CD8-positive, alpha-beta memory T cell (primary cell): ENCODE measurements around the gene STK31. TPM values are rescaled to one million over a fixed set of nuclear protein-coding genes. Genes with fewer than 3 reads are reported as not detected.
A peak's percentile ranks its signal among the peaks of the same experiment; 100 is the strongest.

ENCODE experiments used
- CTCF ChIA-PET: fragments of 350-600 bp; sonication (Branson Sonifier 250); formaldehyde crosslinking; loops from one replicate; lab custom pipeline; 2021; ENCODE audit warnings: antibody characterized with exemption; lab: Charles Lee
- POLR2A ChIA-PET: fragments of 350-600 bp; sonication (Branson Sonifier 250); formaldehyde crosslinking; loops from one replicate; lab custom pipeline; 2021; ENCODE audit warnings: antibody characterized with exemption; lab: Charles Lee
- DNase-seq, 5 donors: peaks; one replicate each; pipeline versions ENCODE4 v3.0.0 to v3.0.0-alpha.2; 2020 to 2022; ENCODE audit warnings: mixed read lengths in 1 of 5
- H3K27ac ChIP-seq: one replicate; pipeline ENCODE4 v1.7.0; 2013; ENCODE audit warnings: low read depth, mild to moderate bottlenecking, low read length, moderate library complexity
- H3K27me3 ChIP-seq: 2 replicates; pipeline ENCODE4 v1.7.0; 2013; ENCODE audit warnings: low read length, mild to moderate bottlenecking; ENCODE audit not compliant: insufficient read depth, poor library complexity, severe bottlenecking
- H3K36me3 ChIP-seq: 2 replicates; pipeline ENCODE4 v1.7.0; 2013; ENCODE audit warnings: mild to moderate bottlenecking, low read length, moderate library complexity; ENCODE audit not compliant: insufficient read depth
- H3K4me1 ChIP-seq: 2 replicates; pipeline ENCODE4 v1.7.0; 2013; ENCODE audit warnings: mild to moderate bottlenecking, low read length, moderate library complexity; ENCODE audit not compliant: insufficient read depth
- H3K4me3 ChIP-seq: 2 replicates; pipeline ENCODE4 v1.7.0; 2013; ENCODE audit warnings: mild to moderate bottlenecking, low read length
- H3K9me3 ChIP-seq: 2 replicates; pipeline ENCODE4 v1.7.0; 2013; ENCODE audit warnings: mild to moderate bottlenecking, low read length
- H3K27ac Mint-ChIP-seq, 8 donors: one replicate each; pipeline ENCODE4 v1.8.0; 2020 to 2021; ENCODE audit warnings: mixed read lengths in 8 of 8, mild to moderate bottlenecking in 6 of 8, inconsistent platforms in 3 of 8, moderate library complexity in 3 of 8
- H3K27me3 Mint-ChIP-seq, 2 donors: one replicate each; pipeline ENCODE4 v1.8.0; 2020 to 2021; ENCODE audit warnings: mixed read lengths in 2 of 2, mild to moderate bottlenecking in 1 of 2, moderate library complexity in 1 of 2
- H3K36me3 Mint-ChIP-seq, 3 donors: one replicate each; pipeline ENCODE4 v1.8.0; 2020 to 2021; ENCODE audit warnings: mixed read lengths in 3 of 3, inconsistent platforms in 1 of 3, mild to moderate bottlenecking in 1 of 3
- H3K4me1 Mint-ChIP-seq, 3 donors: one replicate each; pipeline ENCODE4 v1.8.0; 2020 to 2021; ENCODE audit warnings: mixed read lengths in 3 of 3, inconsistent platforms in 1 of 3, mild to moderate bottlenecking in 1 of 3
- H3K4me3 Mint-ChIP-seq, 7 donors: one replicate each; pipeline ENCODE4 v1.8.0; 2020 to 2021; ENCODE audit warnings: mixed read lengths in 7 of 7, mild to moderate bottlenecking in 6 of 7, moderate library complexity in 4 of 7, inconsistent platforms in 2 of 7
- H3K9me3 Mint-ChIP-seq, 5 donors: one replicate each; pipeline ENCODE4 v1.8.0; 2020 to 2022; ENCODE audit warnings: mixed read lengths in 5 of 5, mild to moderate bottlenecking in 3 of 5, moderate library complexity in 2 of 5, inconsistent platforms in 1 of 5
- polyA plus RNA-seq: library from polyadenylated mRNA; unstranded; fragments of 300-500 nt; fragmentation: Illumina TruSeq; gene quantifications from one replicate; pipeline ENCODE4 v1.2.3, GENCODE V29; 2021
- total RNA-seq, 2 experiments: library from RNA; stranded (reverse); gene quantifications; one replicate each; pipeline ENCODE4 v1.2.3, GENCODE V29; 2021

Gene STK31, protein sequence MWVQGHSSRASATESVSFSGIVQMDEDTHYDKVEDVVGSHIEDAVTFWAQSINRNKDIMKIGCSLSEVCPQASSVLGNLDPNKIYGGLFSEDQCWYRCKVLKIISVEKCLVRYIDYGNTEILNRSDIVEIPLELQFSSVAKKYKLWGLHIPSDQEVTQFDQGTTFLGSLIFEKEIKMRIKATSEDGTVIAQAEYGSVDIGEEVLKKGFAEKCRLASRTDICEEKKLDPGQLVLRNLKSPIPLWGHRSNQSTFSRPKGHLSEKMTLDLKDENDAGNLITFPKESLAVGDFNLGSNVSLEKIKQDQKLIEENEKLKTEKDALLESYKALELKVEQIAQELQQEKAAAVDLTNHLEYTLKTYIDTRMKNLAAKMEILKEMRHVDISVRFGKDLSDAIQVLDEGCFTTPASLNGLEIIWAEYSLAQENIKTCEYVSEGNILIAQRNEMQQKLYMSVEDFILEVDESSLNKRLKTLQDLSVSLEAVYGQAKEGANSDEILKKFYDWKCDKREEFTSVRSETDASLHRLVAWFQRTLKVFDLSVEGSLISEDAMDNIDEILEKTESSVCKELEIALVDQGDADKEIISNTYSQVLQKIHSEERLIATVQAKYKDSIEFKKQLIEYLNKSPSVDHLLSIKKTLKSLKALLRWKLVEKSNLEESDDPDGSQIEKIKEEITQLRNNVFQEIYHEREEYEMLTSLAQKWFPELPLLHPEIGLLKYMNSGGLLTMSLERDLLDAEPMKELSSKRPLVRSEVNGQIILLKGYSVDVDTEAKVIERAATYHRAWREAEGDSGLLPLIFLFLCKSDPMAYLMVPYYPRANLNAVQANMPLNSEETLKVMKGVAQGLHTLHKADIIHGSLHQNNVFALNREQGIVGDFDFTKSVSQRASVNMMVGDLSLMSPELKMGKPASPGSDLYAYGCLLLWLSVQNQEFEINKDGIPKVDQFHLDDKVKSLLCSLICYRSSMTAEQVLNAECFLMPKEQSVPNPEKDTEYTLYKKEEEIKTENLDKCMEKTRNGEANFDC
- total RNA-seq (under 1 TPM; 0.07 to 0.11 TPM), polyA plus RNA-seq (0.15 TPM)

GRCh38 chr7:23710000-23710399 lies at the start of gene STK31:
Gene STK31, plus strand, starts transcription at chr7:23710219. Its CDS starts 67 bp downstream, at chr7:23710286.
- Mint-ChIP-seq H3K27me3 (peaks cover 0 to 6% of the 10 kb centered on the region in 2 donors), H3K9me3 (peaks cover 8 to 13% (median 10%) of the 10 kb centered on the region in 5 donors), H3K4me1 (no peaks in the 10 kb centered on the region), H3K36me3 (peaks cover 11 to 17% (median 12%) of the 10 kb centered on the region in 3 donors), H3K27ac (no peak within 1 kb of the TSS), H3K4me3 (no peak within 1 kb of the TSS)
- no peaks in the 10 kb centered on the region for H3K4me1 ChIP-seq
- no peak within 1 kb of the TSS for H3K27ac ChIP-seq
- ChIA-PET CTCF (interaction anchor here (1.4 to 5.3 kb wide), 6 partner anchors 8 to 437 kb away, joined by 3 to 31 read pairs (median 9); no protein-coding TSS in a partner anchor), POLR2A (no interaction called here)
- H3K4me3 ChIP-seq = no peak within 1 kb of the TSS
- H3K36me3 ChIP-seq = no peaks in the 10 kb centered on the region
- no peak for DNase-seq
- no peaks in the 10 kb centered on the region for H3K27me3 ChIP-seq
- H3K9me3 ChIP-seq = peaks cover 9% of the 10 kb centered on the region

DNA sequence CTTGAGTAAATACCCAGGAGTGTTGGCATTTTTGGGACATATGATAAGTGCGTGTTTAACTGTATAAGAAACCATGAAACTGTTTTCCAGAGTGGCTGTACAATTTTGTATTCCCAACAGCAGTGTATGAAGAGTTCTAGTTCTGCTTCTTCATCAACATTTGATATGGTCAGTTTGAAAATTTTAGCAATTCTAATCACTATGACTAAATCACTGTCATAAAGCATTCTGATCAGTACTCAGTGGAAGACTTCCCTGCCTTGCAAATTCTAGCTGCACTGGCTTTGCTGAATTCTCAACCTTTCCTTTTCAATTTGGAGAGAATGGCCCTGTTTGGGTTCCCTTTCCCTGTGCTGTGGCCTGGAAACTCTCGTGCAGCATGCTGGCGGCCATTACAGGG lies 48.6 kb upstream of the STK31 start:
- Mint-ChIP-seq H3K36me3 (peaks cover 0 to 27% (median 3%) of the 10 kb centered on the region in 3 donors), H3K27ac (no peak overlapping the region), H3K4me3 (no peak overlapping the region), H3K9me3 (peaks cover 0 to 22% (median 9%) of the 10 kb centered on the region in 5 donors), H3K27me3 (peaks cover 2 to 10% of the 10 kb centered on the region in 2 donors), H3K4me1 (no peaks in the 10 kb centered on the region)
- Histone ChIP-seq H3K36me3 (no peaks in the 10 kb centered on the region), H3K4me1 (no peaks in the 10 kb centered on the region), H3K4me3 (no peak overlapping the region), H3K27me3 (no peaks in the 10 kb centered on the region), H3K9me3 (no peaks in the 10 kb centered on the region), H3K27ac (no peak overlapping the region)
- no peak for DNase-seq
- CTCF ChIA-PET = no interaction called here
- POLR2A ChIA-PET = no interaction called here

- H3K27ac Mint-ChIP-seq = no peak overlapping the region
- ChIA-PET CTCF (no interaction called here), POLR2A (no interaction called here)
- no peaks in the 10 kb centered on the region for H3K4me1 Mint-ChIP-seq
- no peak for DNase-seq
- peaks cover under 1 to 3% of the 10 kb centered on the region in 2 donors for H3K27me3 Mint-ChIP-seq
- H3K4me3 Mint-ChIP-seq = no peak overlapping the region
- no peaks in the 10 kb centered on the region for H3K9me3 ChIP-seq
- H3K27ac ChIP-seq = no peak overlapping the region
- no peaks in the 10 kb centered on the region for H3K27me3 ChIP-seq
- peaks cover 0 to 22% (median 3%) of the 10 kb centered on the region in 3 donors for H3K36me3 Mint-ChIP-seq
- no peaks in the 10 kb centered on the region for H3K36me3 ChIP-seq
- no peak overlapping the region for H3K4me3 ChIP-seq
- H3K9me3 Mint-ChIP-seq = peaks cover 0 to 13% (median 7%) of the 10 kb centered on the region in 5 donors
- H3K4me1 ChIP-seq = no peaks in the 10 kb centered on the region
Observed at GRCh38 chr7:23662124-23662983, 47.7 kb upstream of the STK31 start.

DNA sequence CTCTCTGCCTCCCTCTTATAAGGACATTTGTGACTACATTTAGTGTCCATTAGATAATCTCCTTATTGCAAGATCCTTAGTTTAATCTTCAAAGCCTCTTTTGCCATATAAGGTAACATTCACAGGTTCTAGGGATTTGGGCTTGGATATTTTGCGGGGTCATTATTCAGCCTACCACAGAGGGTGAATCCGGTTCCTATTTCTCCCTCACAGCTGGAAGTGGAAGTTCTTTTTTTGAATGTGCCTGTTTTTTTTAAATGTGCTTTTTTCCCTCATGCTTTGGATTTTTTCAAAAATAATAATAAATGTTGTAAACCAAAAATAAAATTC lies 47.1 kb upstream of the STK31 start:
- POLR2A ChIA-PET = no interaction called here
- no peaks in the 10 kb centered on the region for H3K36me3 ChIP-seq
- no peaks in the 10 kb centered on the region for H3K27me3 ChIP-seq
- H3K36me3 Mint-ChIP-seq = peaks cover 0 to 17% (median 3%) of the 10 kb centered on the region in 3 donors
- H3K27me3 Mint-ChIP-seq = peaks cover 0 to 3% of the 10 kb centered on the region in 2 donors
- no peak for DNase-seq
- no peak overlapping the region for H3K4me3 Mint-ChIP-seq
- no peak overlapping the region for H3K27ac Mint-ChIP-seq
- CTCF ChIA-PET = no interaction called here
- no peak overlapping the region for H3K27ac ChIP-seq
- no peaks in the 10 kb centered on the region for H3K9me3 ChIP-seq
- no peaks in the 10 kb centered on the region for H3K4me1 Mint-ChIP-seq
- no peaks in the 10 kb centered on the region for H3K4me1 ChIP-seq
- H3K4me3 ChIP-seq = no peak overlapping the region
- H3K9me3 Mint-ChIP-seq = peaks cover 0 to 12% (median 7%) of the 10 kb centered on the region in 5 donors

DNA sequence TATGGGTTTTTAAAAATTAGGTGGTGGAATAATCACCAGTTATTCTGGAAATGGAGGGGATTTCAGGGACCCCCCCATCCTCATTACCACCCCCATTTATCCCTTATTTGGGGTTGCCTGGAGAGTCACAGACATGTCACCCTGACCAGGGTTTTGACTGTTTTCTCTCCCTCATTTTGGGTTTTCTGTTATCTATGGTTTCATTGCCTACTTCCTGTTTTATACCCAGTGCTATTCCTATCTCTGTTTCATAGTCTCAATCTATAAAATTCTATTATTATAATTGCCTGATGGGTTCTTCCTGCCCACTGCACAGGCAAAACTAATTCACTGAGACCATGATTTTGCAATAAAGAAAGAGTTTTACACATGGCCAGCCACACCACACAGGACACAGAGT lies 45.9 kb upstream of the STK31 start:
- Mint-ChIP-seq H3K4me3 (no peak overlapping the region), H3K4me1 (no peaks in the 10 kb centered on the region), H3K27ac (no peak overlapping the region), H3K9me3 (peaks cover 0 to 4% (median 0%) of the 10 kb centered on the region in 5 donors), H3K27me3 (peaks cover 0 to 1% of the 10 kb centered on the region in 2 donors), H3K36me3 (peaks cover 0 to 9% (median 3%) of the 10 kb centered on the region in 3 donors)
- no peaks in the 10 kb centered on the region for H3K36me3 ChIP-seq
- H3K4me3 ChIP-seq = no peak overlapping the region
- no peaks in the 10 kb centered on the region for H3K9me3 ChIP-seq
- ChIA-PET POLR2A (no interaction called here), CTCF (no interaction called here)
- no peaks in the 10 kb centered on the region for H3K4me1 ChIP-seq
- no peak for DNase-seq
- no peak overlapping the region for H3K27ac ChIP-seq
- no peaks in the 10 kb centered on the region for H3K27me3 ChIP-seq

DNA sequence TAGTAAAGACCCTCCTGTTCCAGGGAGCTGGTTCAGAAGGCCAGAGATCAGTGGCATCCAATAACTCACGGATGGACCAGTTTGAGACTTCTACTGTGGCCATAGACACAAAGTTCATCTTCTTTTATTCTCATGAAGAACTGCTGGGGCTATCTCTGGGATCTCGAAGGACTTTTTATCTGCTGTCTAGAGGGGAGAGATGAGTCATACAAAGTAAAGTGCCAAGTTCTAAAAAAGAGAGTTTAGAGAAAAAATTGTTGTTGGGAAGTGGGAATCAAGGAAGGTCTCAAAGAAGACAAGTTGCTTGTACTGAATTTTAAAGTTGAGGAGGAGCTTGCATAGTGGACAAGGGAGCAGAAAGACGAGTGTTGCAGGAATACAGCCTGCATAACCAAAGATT lies 38.0 kb upstream of the STK31 start:
- Mint-ChIP-seq H3K27ac (no peak overlapping the region), H3K4me3 (no peak overlapping the region), H3K4me1 (no peaks in the 10 kb centered on the region), H3K36me3 (peaks cover 0 to 3% (median 0%) of the 10 kb centered on the region in 3 donors), H3K27me3 (peaks cover 11 to 20% of the 10 kb centered on the region in 2 donors), H3K9me3 (no peaks in the 10 kb centered on the region)
- DNase-seq = no peak
- no peak overlapping the region for H3K4me3 ChIP-seq
- no peaks in the 10 kb centered on the region for H3K4me1 ChIP-seq
- CTCF ChIA-PET = no interaction called here
- POLR2A ChIA-PET = no interaction called here
- no peaks in the 10 kb centered on the region for H3K9me3 ChIP-seq
- no peaks in the 10 kb centered on the region for H3K27me3 ChIP-seq
- H3K36me3 ChIP-seq = no peaks in the 10 kb centered on the region
- H3K27ac ChIP-seq = no peak overlapping the region

DNA sequence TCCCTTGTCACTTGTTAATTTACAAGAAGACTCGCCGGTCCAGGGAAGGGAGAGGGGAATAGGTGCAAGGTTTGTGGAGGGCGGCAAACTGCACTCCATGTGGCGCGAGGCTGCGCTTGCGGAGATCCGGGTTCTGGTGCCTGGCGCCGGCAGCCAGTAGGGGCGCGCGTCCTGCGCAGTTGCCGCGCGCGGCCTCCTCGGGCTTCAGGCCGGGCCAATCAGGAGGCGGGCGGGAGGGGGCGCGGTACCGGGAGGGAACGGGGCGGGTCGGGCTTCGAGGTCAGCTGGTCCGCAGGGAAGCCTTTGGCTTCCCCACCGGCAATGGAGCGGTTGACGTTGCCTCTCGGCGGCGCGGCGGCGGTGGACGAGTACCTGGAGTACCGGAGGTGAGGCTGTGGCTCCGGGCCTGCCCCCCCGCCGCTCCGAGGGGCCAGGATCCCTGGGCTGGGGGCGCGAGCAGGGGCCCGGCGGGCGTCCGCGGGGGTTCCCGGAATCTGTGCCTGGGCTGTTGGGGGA lies 30.1 kb upstream of the STK31 start, which contains the start of gene FAM221A:
Gene FAM221A, plus strand, starts transcription at position 302 of the 516 bp plus-strand sequence. Its CDS starts 20 bp downstream, at position 322.
- Mint-ChIP-seq H3K27ac (peak within 1 kb of the TSS; percentile 65 to 96 (median 84)), H3K4me1 (peaks cover 17 to 30% (median 21%) of the 10 kb centered on the region in 3 donors), H3K27me3 (peaks cover 0 to 4% of the 10 kb centered on the region in 2 donors), H3K9me3 (no peaks in the 10 kb centered on the region), H3K36me3 (peaks cover 0 to 2% (median 0%) of the 10 kb centered on the region in 3 donors), H3K4me3 (peak within 1 kb of the TSS; percentile 93 to 97 (median 96))
- Histone ChIP-seq H3K9me3 (no peaks in the 10 kb centered on the region), H3K27me3 (no peaks in the 10 kb centered on the region), H3K4me1 (peaks cover 4% of the 10 kb centered on the region), H3K27ac (peak within 1 kb of the TSS; percentile 18), H3K4me3 (peak within 1 kb of the TSS; percentile 94), H3K36me3 (no peaks in the 10 kb centered on the region)
- CTCF ChIA-PET = interaction anchor here (0.9 to 2.2 kb wide), 9 partner anchors 9 to 133 kb away, joined by 3 to 11 read pairs (median 5); partner anchors contain the start of gene CCDC126
- DNase-seq = peak; percentile 73 to 85 (median 77)
- POLR2A ChIA-PET = interaction anchor here (1.0 kb wide), 1 partner anchor 82 kb away, joined by 3 read pairs; no protein-coding TSS in a partner anchor
